SK-N-SH treated with all-trans-retinoic acid at 6 μM for 48 hours (cell line): ENCODE data around the gene DEAF1.

Experiments used
- PATZ1 ChIP-seq: fragments of 250-450 bp; sonication (Bioruptor Pico); IDR thresholded peaks from 2 replicates; pipeline ENCODE4 v1.8.0; 2020; ENCODE audit warnings: mild to moderate bottlenecking, moderate library complexity, borderline replicate concordance
- RARB ChIP-seq: fragments of 250-450 bp; sonication (Bioruptor Pico); IDR thresholded peaks from 2 replicates; pipeline ENCODE4 v1.8.0; 2021; ENCODE audit warnings: mild to moderate bottlenecking, moderate library complexity

DNA sequence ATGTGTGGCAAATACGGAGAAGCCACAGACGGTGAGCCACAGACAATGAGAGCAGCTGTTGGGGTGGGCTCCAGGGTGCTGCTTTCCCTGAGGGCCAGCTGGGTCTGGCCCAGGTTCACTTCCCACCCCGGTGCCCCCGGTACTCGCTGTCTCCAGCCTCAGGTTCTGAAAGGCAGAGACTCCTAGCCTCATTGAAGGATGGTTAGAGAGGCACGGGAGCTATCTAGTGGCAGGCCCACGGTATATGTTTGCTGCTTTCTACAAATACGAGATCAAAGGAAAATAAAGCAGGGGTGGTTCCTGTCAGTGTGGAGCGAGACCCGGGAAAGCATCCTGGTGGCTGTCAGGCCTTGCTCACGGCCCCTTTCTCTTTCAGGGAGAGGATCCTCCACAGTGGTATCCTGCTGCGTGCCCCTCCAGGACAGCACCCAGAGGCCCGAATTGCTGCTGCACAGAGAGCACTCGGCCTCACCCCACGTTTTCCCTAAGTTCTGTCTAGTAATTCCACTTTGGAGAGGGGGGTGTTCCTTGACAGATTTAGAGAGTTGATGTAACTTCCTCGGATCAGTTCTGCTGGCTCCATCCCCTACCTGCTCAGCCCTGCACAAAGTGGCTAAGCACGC, 3.6 kb upstream of the DEAF1 start:
- no peak for TF ChIP-seq PATZ1 (CRISPR knock-in tag)
- TF ChIP-seq RARB (CRISPR knock-in tag), result no peak
